ENCODE results near the gene GPR39. TPM values are rescaled to one million over a fixed set of nuclear protein-coding genes. Genes with fewer than 3 reads are reported as not detected.

GPR39 gene
- total and polyA plus RNA-seq, 2 donors (not counting 1 experiment from before 2014, with no cell fraction given): not detected

- H3K27ac ChIP-seq (ENCODE audit: low read length in 2 of 2): no peak overlapping the region
- peaks cover 3% of the 10 kb centered on the region for H3K27me3 Mint-ChIP-seq
Measured at GRCh38 chr2:132446444-132446843, 29.8 kb downstream of the GPR39 start.

GRCh38 chr2:132448331-132448730 is 31.7 kb downstream of the GPR39 start:
- H3K4me1 Mint-ChIP-seq: no peaks in the 10 kb centered on the region
- no peak for DNase-seq
- H3K4me2 ChIP-seq (replicated peaks; ENCODE audit: low read depth, low read length, poor library complexity, severe bottlenecking): no peak overlapping the region

More at GRCh38 chr2:132446444-132446843, 29.8 kb downstream of the GPR39 start:
- Histone ChIP-seq H3K27me3 (replicated peaks in 1 of 4; ENCODE audit: control extremely low read depth in 1 of 4, control insufficient read depth in 3 of 4, insufficient read depth in 4 of 4, low read length in 3 of 4) (no peaks in the 10 kb centered on the region), H3K4me1 (ENCODE audit: control insufficient read depth in 2 of 2, insufficient read depth in 2 of 2, low read length in 2 of 2) (no peaks in the 10 kb centered on the region), H3K9ac (ENCODE audit: low read length) (no peak overlapping the region), H2AFZ (ENCODE audit: insufficient read depth, low read depth, low read length, poor library complexity, severe bottlenecking) (no peak overlapping the region), H3K79me2 (ENCODE audit: control insufficient read depth, insufficient read depth, low read length) (no peaks in the 10 kb centered on the region), H4K20me1 (ENCODE audit: control insufficient read depth, insufficient read depth, low read length, poor library complexity, severe bottlenecking) (no peaks in the 10 kb centered on the region), H3K36me3 (replicated peaks in 1 of 2; ENCODE audit: control extremely low read depth in 1 of 2, control insufficient read depth in 1 of 2, extremely low read depth in 1 of 2, insufficient read depth in 2 of 2, low read length in 1 of 2) (no peaks in the 10 kb centered on the region), H3K9me3 (ENCODE audit: control extremely low read depth in 1 of 3, control insufficient read depth in 2 of 3, insufficient read depth in 1 of 3, low read length in 2 of 3) (peaks cover 0 to 10% (median 0%) of the 10 kb centered on the region in 3 donors), H3K4me3 (ENCODE audit: control extremely low read depth in 1 of 5, extremely low read depth in 1 of 5, insufficient read depth in 1 of 5, low read depth in 2 of 5, low read length in 4 of 5) (no peak overlapping the region), H3K4me2 (replicated peaks; ENCODE audit: low read depth, low read length, poor library complexity, severe bottlenecking) (no peak overlapping the region)
- ChIA-PET CTCF (no interaction called here), POLR2A (no interaction called here)
- H3K27ac Mint-ChIP-seq: no peak overlapping the region
- no peak for TF ChIP-seq CTCF (IDR thresholded peaks at IDR 0.05)
- no peak for TF ChIP-seq EZH2 (IDR thresholded peaks at IDR 0.05; ENCODE audit: borderline replicate concordance, insufficient read depth, low read depth, low read length, poor library complexity, severe bottlenecking)
- H3K4me3 Mint-ChIP-seq: no peak overlapping the region
- H3K9me3 Mint-ChIP-seq (ENCODE audit: insufficient read depth): no peaks in the 10 kb centered on the region
- ATAC-seq (ENCODE audit: low read depth) (no peak), DNase-seq (no peak)
- no peaks in the 10 kb centered on the region for H3K4me1 Mint-ChIP-seq
- intact Hi-C loops (cut with micrococcal nuclease): no loop called here
- WGBS (ENCODE audit: insufficient coverage): 82% methylated on average over 2 of the region's 2 CpGs

More at GRCh38 chr2:132448331-132448730, 31.7 kb downstream of the GPR39 start:
- intact Hi-C loops (cut with micrococcal nuclease): no loop called here
- ATAC-seq (ENCODE audit: low read depth): no peak
- CTCF ChIA-PET: no interaction called here
- Histone ChIP-seq H3K4me1 (ENCODE audit: control insufficient read depth in 2 of 2, insufficient read depth in 2 of 2, low read length in 2 of 2) (no peaks in the 10 kb centered on the region), H3K79me2 (ENCODE audit: control insufficient read depth, insufficient read depth, low read length) (no peaks in the 10 kb centered on the region), H3K27me3 (replicated peaks in 1 of 4; ENCODE audit: control extremely low read depth in 1 of 4, control insufficient read depth in 3 of 4, insufficient read depth in 4 of 4, low read length in 3 of 4) (no peaks in the 10 kb centered on the region), H3K9me3 (ENCODE audit: control extremely low read depth in 1 of 3, control insufficient read depth in 2 of 3, insufficient read depth in 1 of 3, low read length in 2 of 3) (peaks cover 0 to 10% (median 0%) of the 10 kb centered on the region in 3 donors), H3K27ac (ENCODE audit: low read length in 2 of 2) (no peak overlapping the region), H4K20me1 (ENCODE audit: control insufficient read depth, insufficient read depth, low read length, poor library complexity, severe bottlenecking) (no peaks in the 10 kb centered on the region), H2AFZ (ENCODE audit: insufficient read depth, low read depth, low read length, poor library complexity, severe bottlenecking) (no peak overlapping the region), H3K9ac (ENCODE audit: low read length) (no peak overlapping the region), H3K36me3 (replicated peaks in 1 of 2; ENCODE audit: control extremely low read depth in 1 of 2, control insufficient read depth in 1 of 2, extremely low read depth in 1 of 2, insufficient read depth in 2 of 2, low read length in 1 of 2) (no peaks in the 10 kb centered on the region), H3K4me3 (ENCODE audit: control extremely low read depth in 1 of 5, extremely low read depth in 1 of 5, insufficient read depth in 1 of 5, low read depth in 2 of 5, low read length in 4 of 5) (no peak overlapping the region)
- TF ChIP-seq CTCF (IDR thresholded peaks at IDR 0.05) (no peak), EZH2 (IDR thresholded peaks at IDR 0.05; ENCODE audit: borderline replicate concordance, insufficient read depth, low read depth, low read length, poor library complexity, severe bottlenecking) (no peak)
- POLR2A ChIA-PET: no interaction called here
- H3K27me3 Mint-ChIP-seq: no peaks in the 10 kb centered on the region
- peaks cover 4% of the 10 kb centered on the region for H3K9me3 Mint-ChIP-seq (ENCODE audit: insufficient read depth)
- no peak overlapping the region for H3K27ac Mint-ChIP-seq
- WGBS (ENCODE audit: insufficient coverage): 34% methylated on average over 5 of the region's 6 CpGs
- H3K4me3 Mint-ChIP-seq: no peak overlapping the region

Measured in B cell (primary cell).